Cerebellar nuclear complex (tissue), 1 donor: ENCODE results near the gene ELP4.
A peak's percentile ranks its signal among the peaks of the same experiment; 100 is the strongest.
"Not testable (repeated sequence)": the region's sequence is repeated elsewhere in the genome, so short reads cannot be mapped to it uniquely, and the experiment has no call there.

Experiments used
- DNase-seq, 2 experiments: peaks; one replicate each; lab custom pipeline; 2025; lab: John Stamatoyannopoulos, UW

ELP4 gene

GRCh38 chr11:31645747-31646146 is 136.2 kb downstream of the ELP4 start:
- no peak for DNase-seq

- no peak for DNase-seq
Measured at GRCh38 chr11:31646216-31646615, 136.6 kb downstream of the ELP4 start.

- DNase-seq, result no peak
Measured at GRCh38 chr11:31649129-31649966, 139.8 kb downstream of the ELP4 start.

GRCh38 chr11:31651208-31651607 is 141.6 kb downstream of the ELP4 start:
- DNase-seq, result no peak

- DNase-seq, result no peak
Measured at GRCh38 chr11:31651822-31652221, 142.3 kb downstream of the ELP4 start.

DNA sequence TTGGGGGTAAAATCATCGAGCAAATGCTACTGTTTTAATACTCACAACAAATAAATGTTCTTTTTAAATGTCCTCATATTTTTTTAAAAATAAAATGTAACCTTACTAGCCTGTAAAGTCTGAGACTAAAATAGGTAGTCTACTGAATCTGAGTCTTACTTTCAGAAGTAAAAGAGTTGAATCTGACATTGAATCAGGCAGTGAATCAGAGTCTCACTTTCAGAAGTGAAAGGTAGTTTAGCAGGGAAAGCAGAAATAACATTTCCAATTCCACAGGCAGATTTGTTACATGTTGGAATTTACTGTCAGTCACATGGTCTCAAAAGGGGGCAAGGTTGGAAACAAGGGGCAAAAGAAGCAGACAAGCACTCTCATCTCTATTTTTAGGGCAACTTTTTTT is 143.0 kb downstream of the ELP4 start:
- DNase-seq, result no peak

DNA sequence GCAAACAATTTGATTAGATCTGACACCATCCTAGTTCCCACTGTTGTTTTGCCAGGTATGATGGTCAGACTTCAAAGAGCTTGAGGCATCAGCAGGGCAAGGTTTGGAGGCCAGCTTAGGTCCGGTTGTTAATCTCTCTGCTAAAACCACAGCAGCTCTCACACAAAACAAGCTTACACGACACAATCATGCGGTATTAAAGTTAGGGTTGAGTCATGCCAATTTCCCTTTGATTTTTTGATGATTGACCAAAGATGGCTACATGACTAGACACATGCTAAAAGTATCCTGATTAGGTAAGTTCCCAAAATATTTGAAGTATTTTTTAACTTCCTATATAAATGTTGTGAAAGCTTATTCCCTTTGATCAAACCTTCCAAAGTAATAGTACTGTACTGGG is 145.9 kb downstream of the ELP4 start:
- no peak for DNase-seq

- DNase-seq, result no peak
Measured at GRCh38 chr11:31656051-31656450, 146.5 kb downstream of the ELP4 start.

GRCh38 chr11:31657091-31657490 is 147.5 kb downstream of the ELP4 start:
- no peak for DNase-seq

GRCh38 chr11:31664129-31664528 is 154.6 kb downstream of the ELP4 start:
- DNase-seq, result no peak

DNA sequence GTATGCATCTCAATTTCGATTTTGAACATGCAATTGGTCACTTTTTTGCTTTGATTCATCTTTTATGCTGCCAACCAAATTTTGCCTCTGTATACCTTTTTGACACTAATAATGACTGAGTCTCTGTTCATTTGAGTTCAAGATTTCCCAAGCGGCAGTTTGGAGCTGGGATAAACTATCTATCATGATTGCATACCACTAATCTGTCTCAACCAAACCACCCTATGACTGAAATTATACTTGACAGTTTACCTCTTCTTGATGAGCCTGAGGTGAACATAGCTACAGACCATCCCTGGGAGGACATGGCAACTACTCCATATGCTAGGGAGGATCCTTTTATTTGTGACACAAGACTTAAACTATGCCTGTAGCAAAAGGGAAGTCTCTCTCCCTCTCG is 155.4 kb downstream of the ELP4 start:
- no peak for DNase-seq

GRCh38 chr11:31671681-31672080 is 162.1 kb downstream of the ELP4 start:
- DNase-seq, result no peak

DNA sequence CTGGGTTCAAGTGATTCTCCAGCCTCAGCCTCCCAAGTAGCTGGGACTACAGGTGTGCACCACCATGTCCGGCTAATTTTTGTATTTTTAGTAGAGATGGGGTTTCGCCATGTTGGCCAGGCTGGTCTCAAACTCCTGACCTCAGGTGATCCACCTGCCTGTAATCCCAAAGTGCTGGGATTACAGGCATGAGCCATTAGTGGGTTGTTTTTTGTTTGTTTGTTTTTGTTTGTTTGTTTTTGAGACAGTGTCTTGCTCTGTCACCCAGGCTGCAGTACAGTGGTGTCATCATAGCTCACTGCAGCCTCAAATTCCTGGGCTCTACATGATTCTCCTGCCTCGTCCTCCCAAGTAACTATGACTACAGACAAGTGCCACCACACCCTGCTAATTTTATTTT is 163.5 kb downstream of the ELP4 start:
- not testable (repeated sequence) for DNase-seq

- DNase-seq, result no peak
Measured at GRCh38 chr11:31676280-31676982, 166.9 kb downstream of the ELP4 start.

GRCh38 chr11:31680770-31681169 is 171.2 kb downstream of the ELP4 start:
- DNase-seq, result no peak

GRCh38 chr11:31687256-31687655 is 177.7 kb downstream of the ELP4 start:
- DNase-seq, result no peak

DNA sequence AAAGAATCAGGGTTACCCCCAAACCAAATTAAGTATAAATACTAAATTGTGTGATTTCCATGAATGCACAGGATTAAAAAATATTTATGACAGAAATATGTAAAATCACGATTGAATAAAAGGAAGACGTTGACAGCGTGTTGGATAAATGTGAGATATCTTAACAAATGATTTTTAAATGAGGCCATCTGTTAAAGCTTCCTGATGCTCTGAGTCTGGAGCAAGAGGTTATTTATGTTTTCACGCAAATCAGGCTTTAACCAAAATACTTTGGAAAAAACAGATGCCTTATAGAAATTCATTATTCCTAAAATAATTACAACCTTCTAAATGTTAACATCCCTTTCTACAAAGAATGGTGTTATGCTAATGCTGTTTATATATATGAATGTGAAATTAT is 178.3 kb downstream of the ELP4 start:
- DNase-seq, result peak in 1 of 2 experiments; percentile 37

GRCh38 chr11:31689559-31689958 is 180.0 kb downstream of the ELP4 start:
- DNase-seq, result no peak

GRCh38 chr11:31690041-31690440 is 180.5 kb downstream of the ELP4 start:
- peak; percentile 84 to 93 for DNase-seq

DNA sequence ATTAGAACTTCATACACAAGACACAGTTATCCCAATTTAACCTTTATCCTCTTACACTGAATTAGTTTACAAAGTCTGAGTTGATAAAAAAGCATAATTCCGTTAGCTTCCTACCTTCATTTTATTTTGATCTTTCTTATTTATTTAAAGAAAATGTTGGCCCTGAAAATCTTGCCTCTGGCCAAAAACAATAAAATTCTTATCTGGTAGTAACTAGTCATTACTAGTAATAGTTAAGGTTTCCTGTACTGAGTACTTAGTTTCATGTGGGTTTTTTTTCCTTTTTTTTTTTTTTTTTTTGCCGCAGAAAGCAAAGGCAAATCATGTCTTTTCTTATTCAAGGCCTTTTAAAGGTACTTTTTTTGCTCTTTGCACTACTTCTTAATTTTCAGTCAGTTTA is 180.9 kb downstream of the ELP4 start:
- no peak for DNase-seq

DNA sequence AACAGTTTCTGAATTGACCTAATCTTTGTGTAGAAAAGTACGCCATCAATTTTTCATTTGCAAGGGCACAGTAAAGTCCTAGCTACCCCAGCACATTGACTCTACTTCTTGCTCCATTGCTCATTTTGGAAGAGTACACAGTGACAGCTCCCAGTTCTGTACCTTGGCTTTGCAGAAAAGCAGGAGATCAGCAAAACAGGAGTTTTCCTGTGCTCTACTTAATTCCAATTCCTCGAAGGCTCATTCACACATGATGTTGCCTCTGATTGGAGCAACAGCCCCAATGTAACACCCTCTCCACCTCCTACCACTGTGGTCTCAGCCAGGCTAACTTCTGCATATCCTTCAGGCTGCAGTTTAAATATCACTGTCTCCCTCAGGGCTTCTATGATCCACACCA is 182.9 kb downstream of the ELP4 start:
- DNase-seq, result no peak

- DNase-seq, result not testable (repeated sequence)
Measured at GRCh38 chr11:31697049-31697448, 187.5 kb downstream of the ELP4 start.

- DNase-seq, result no peak
Measured at GRCh38 chr11:31699066-31699465, 189.5 kb downstream of the ELP4 start.
